ENCODE measurements around the gene DAP.

- TF ChIP-seq CTCF (conservative IDR thresholded peaks at IDR 0.05): no peak
- TF ChIP-seq EZH2 (IDR thresholded peaks at IDR 0.05; ENCODE audit: low read depth): no peak
Measured at GRCh38 chr5:10636363-10637142, 124.5 kb downstream of the DAP start.

All from PC-9 (cell line).